Liver (tissue), 3 donors: Measurements from ENCODE around the gene ZNF839.

Source experiments
- CTCF ChIP-seq: fragments of 150-350 bp; IDR thresholded peaks from 2 replicates; pipeline ENCODE4 v1.5.1; 2017; ENCODE audit warnings: improper control_type of control experiment, low read depth, low read length; ENCODE audit not compliant: missing input control
- EGR1 ChIP-seq, 2 donors: IDR thresholded peaks; 2 replicates each; pipeline ENCODE4 v1.6.1; 2016 to 2018; ENCODE audit warnings: antibody characterized with exemption in 2 of 2, low read depth in 2 of 2
- FOXA1 ChIP-seq: IDR thresholded peaks from 2 replicates; pipeline ENCODE4 v1.6.1; 2016; ENCODE audit warnings: antibody characterized with exemption
- FOXA2 ChIP-seq: IDR thresholded peaks from 2 replicates; pipeline ENCODE4 v1.6.1; 2016; ENCODE audit warnings: antibody characterized with exemption
- GABPA ChIP-seq, 2 donors: IDR thresholded peaks in 1 of 2; conservative IDR thresholded peaks in 1 of 2; 2 replicates each; pipeline ENCODE4 v1.6.1; 2016; ENCODE audit warnings: antibody characterized with exemption in 2 of 2, mild to moderate bottlenecking in 1 of 2, moderate library complexity in 1 of 2
- MAX ChIP-seq: IDR thresholded peaks from 2 replicates; pipeline ENCODE4 v1.6.1; 2016; ENCODE audit warnings: antibody characterized with exemption
- RAD21 ChIP-seq, 2 donors: IDR thresholded peaks; 2 replicates each; pipeline ENCODE4 v1.6.1; 2016; ENCODE audit warnings: antibody characterized with exemption in 2 of 2, mild to moderate bottlenecking in 2 of 2
- REST ChIP-seq: IDR thresholded peaks from 2 replicates; pipeline ENCODE4 v1.6.1; 2016; ENCODE audit warnings: antibody characterized with exemption, mild to moderate bottlenecking
- TAF1 ChIP-seq: conservative IDR thresholded peaks from 2 replicates; pipeline ENCODE4 v1.6.1; 2016; ENCODE audit warnings: antibody characterized with exemption, mild to moderate bottlenecking
- YY1 ChIP-seq: IDR thresholded peaks from 2 replicates; pipeline ENCODE4 v1.6.1; 2016; ENCODE audit warnings: antibody characterized with exemption, mild to moderate bottlenecking
- ZBTB33 ChIP-seq: IDR thresholded peaks from 2 replicates; pipeline ENCODE4 v1.6.1; 2016; ENCODE audit warnings: antibody characterized with exemption
- donor health status: healthy.
- donor health status: healthy.

GRCh38 chr14:102292441-102292840 lies 27.1 kb upstream of the ZNF839 start:
- TF ChIP-seq CTCF (no peak), MAX (no peak), RAD21 (IDR thresholded peaks at IDR 0.05) (no peak), YY1 (no peak), ZBTB33 (no peak), EGR1 (IDR thresholded peaks at IDR 0.05; ENCODE audit: low read depth in 2 of 2) (no peak), REST (no peak), FOXA1 (no peak), GABPA (IDR thresholded peaks at IDR 0.05 in 1 of 2, conservative IDR thresholded peaks at IDR 0.05 in 1 of 2) (no peak), TAF1 (no peak), FOXA2 (no peak)
